Measurements from ENCODE around the gene PLPP3.

PLPP3 gene

GRCh38 chr1:56501426-56501825 lies 77.9 kb downstream of the PLPP3 start:
- no peak overlapping the region for H3K4me3 ChIP-seq (replicated peaks; ENCODE audit: low read depth, low read length)
- no peak for DNase-seq (ENCODE audit: low read depth)
- TF ChIP-seq CTCF (IDR thresholded peaks at IDR 0.05; ENCODE audit: low read length, missing control alignments): no peak

GRCh38 chr1:56496821-56497772 lies 82.3 kb downstream of the PLPP3 start:
- no peak for DNase-seq (ENCODE audit: low read depth)
- no peak overlapping the region for H3K4me3 ChIP-seq (replicated peaks; ENCODE audit: low read depth, low read length)
- no peak for TF ChIP-seq CTCF (IDR thresholded peaks at IDR 0.05; ENCODE audit: low read length, missing control alignments)

GRCh38 chr1:56496158-56496557 lies 83.2 kb downstream of the PLPP3 start:
- no peak for DNase-seq (ENCODE audit: low read depth)
- H3K4me3 ChIP-seq (replicated peaks; ENCODE audit: low read depth, low read length): no peak overlapping the region
- no peak for TF ChIP-seq CTCF (IDR thresholded peaks at IDR 0.05; ENCODE audit: low read length, missing control alignments)

- TF ChIP-seq CTCF (IDR thresholded peaks at IDR 0.05; ENCODE audit: low read length, missing control alignments): no peak
- DNase-seq (ENCODE audit: low read depth): no peak
These were observed 83.8 kb downstream of the PLPP3 start for GRCh38 chr1:56495538-56495937.

GRCh38 chr1:56494306-56494705 lies 85.1 kb downstream of the PLPP3 start:
- no peak overlapping the region for H3K4me3 ChIP-seq (replicated peaks; ENCODE audit: low read depth, low read length)
- no peak for TF ChIP-seq CTCF (IDR thresholded peaks at IDR 0.05; ENCODE audit: low read length, missing control alignments)
- DNase-seq (ENCODE audit: low read depth): no peak

More at GRCh38 chr1:56495538-56495937, 83.8 kb downstream of the PLPP3 start:
- no peak overlapping the region for H3K4me3 ChIP-seq (replicated peaks; ENCODE audit: low read depth, low read length)

GRCh38 chr1:56493826-56494225 lies 85.5 kb downstream of the PLPP3 start:
- TF ChIP-seq CTCF (IDR thresholded peaks at IDR 0.05; ENCODE audit: low read length, missing control alignments): no peak
- no peak overlapping the region for H3K4me3 ChIP-seq (replicated peaks; ENCODE audit: low read depth, low read length)
- DNase-seq (ENCODE audit: low read depth): no peak

Measured in fibroblast of pulmonary artery (primary cell).